MM.1S (cell line): ENCODE results near the gene PES1.

Experiments
- CTCF ChIP-seq: fragments of 300-600 bp; sonication (generic); IDR thresholded peaks from 2 replicates; pipeline ENCODE4 v1.5.1; 2016; ENCODE audit warnings: antibody characterized with exemption, low read length, mixed read lengths
- EZH2phosphoT487 ChIP-seq: fragments of 300-600 bp; sonication (generic); IDR thresholded peaks from 2 replicates; pipeline ENCODE4 v1.6.1; 2018; ENCODE audit warnings: antibody characterized with exemption, low read length

GRCh38 chr22:30606455-30607299 lies 15.0 kb upstream of the PES1 start, which contains the start of gene TCN2:
- TF ChIP-seq EZH2phosphoT487 (no peak), CTCF (no peak)
